GM12878 (cell line): ENCODE data around the gene SOSTDC1. TPM values are rescaled to one million over a fixed set of nuclear protein-coding genes. Genes with fewer than 3 reads are reported as not detected.

Source experiments
- ATAC-seq: fragments of 200-7000 bp; cut with Tn5 transposase; 3 replicates; pipeline ENCODE4 v1.9.1; 2020; ENCODE audit warnings: mild to moderate bottlenecking, moderate library complexity
- BruUV-seq: library from RNA; stranded (reverse); fragments of 400-500 nt; replicated peaks from 2 replicates; lab custom pipeline; 2021; lab: Mats Ljungman, UMichigan
- CTCF ChIA-PET: fragments of 300-600 bp; sonication (Branson Sonifier 250); formaldehyde crosslinking; extraction: SDS; loops from one replicate; lab custom pipeline; 2021; ENCODE audit warnings: inconsistent platforms; lab: Yijun Ruan, JAX
- POLR2A ChIA-PET: fragments of 350-600 bp; formaldehyde crosslinking; extraction: SDS; loops from one replicate; lab custom pipeline; 2021; ENCODE audit warnings: inconsistent platforms; lab: Charles Lee
- RAD21 ChIA-PET: fragments of 300-600 bp; sonication (Branson Sonifier 250); formaldehyde crosslinking; loops from one replicate; lab custom pipeline; 2023; ENCODE audit warnings: antibody characterized with exemption; ENCODE audit not compliant: unreplicated experiment; lab: Charles Lee
- SMC1A ChIA-PET: fragments of 300-600 bp; sonication (Branson Sonifier 250); formaldehyde crosslinking; loops from one replicate; lab custom pipeline; 2023; ENCODE audit not compliant: unreplicated experiment, uncharacterized antibody; lab: Charles Lee
- DNase-seq: peaks from one replicate; pipeline ENCODE4 v3.0.0-alpha.2; 2011; ENCODE audit warnings: low read depth, low spot score
- FAIRE-seq: peaks from 3 replicates; lab custom pipeline; 2011; peaks lifted over from hg19 to GRCh38; lab: Jason Lieb, UNC
- H2AFZ ChIP-seq: 2 replicates; pipeline ENCODE4 v1.6.0; 2011; ENCODE audit warnings: low read depth, low read length, control low read depth; ENCODE audit not compliant: control insufficient read depth
- H3K27ac ChIP-seq: 2 replicates; pipeline ENCODE4 v1.5.1; 2011; ENCODE audit warnings: control low read depth; ENCODE audit not compliant: control insufficient read depth, insufficient read depth
- H3K27me3 ChIP-seq, 2 experiments: replicated peaks in 1 of 2; 2 replicates each; pipeline versions ENCODE4 v1.6.0 to v1.6.1; 2011; ENCODE audit warnings: low read length in 1 of 2; ENCODE audit not compliant: control insufficient read depth in 2 of 2, insufficient read depth in 2 of 2
- H3K36me3 ChIP-seq, 2 experiments: 2 replicates each; pipeline ENCODE4 v1.5.1; 2011; ENCODE audit warnings: low read length in 1 of 2; ENCODE audit not compliant: control insufficient read depth in 2 of 2, insufficient read depth in 2 of 2
- H3K4me1 ChIP-seq: 2 replicates; pipeline ENCODE4 v1.6.1; 2011; ENCODE audit warnings: mild to moderate bottlenecking, low read length, moderate library complexity, mixed read lengths; ENCODE audit not compliant: control insufficient read depth, insufficient read depth
- H3K4me2 ChIP-seq: 2 replicates; pipeline ENCODE4 v1.6.0; 2011; ENCODE audit warnings: control low read depth; ENCODE audit not compliant: control insufficient read depth, insufficient read depth
- H3K4me3 ChIP-seq: fragments of 200-600 bp; sonication (generic); 2 replicates; pipeline ENCODE4 v1.5.1; 2016
- H3K79me2 ChIP-seq: 2 replicates; pipeline ENCODE4 v1.6.0; 2011; ENCODE audit warnings: low read length; ENCODE audit not compliant: control insufficient read depth, insufficient read depth
- H3K9ac ChIP-seq: 2 replicates; pipeline ENCODE4 v1.8.0; 2011; ENCODE audit warnings: low read length, control low read depth, mixed read lengths; ENCODE audit not compliant: control insufficient read depth, insufficient read depth
- H3K9me3 ChIP-seq: replicated peaks from 3 replicates; pipeline ENCODE4 v1.5.1; 2011; ENCODE audit warnings: mild to moderate bottlenecking, low read length; ENCODE audit not compliant: control insufficient read depth, insufficient read depth
- H4K20me1 ChIP-seq: 2 replicates; pipeline ENCODE4 v1.6.0; 2011; ENCODE audit not compliant: control insufficient read depth, insufficient read depth
- CREB1 ChIP-seq: IDR thresholded peaks from 2 replicates; pipeline ENCODE4 v1.6.1; 2012; ENCODE audit warnings: low read depth, mild to moderate bottlenecking, inconsistent platforms
- ESRRA ChIP-seq: IDR thresholded peaks from 2 replicates; pipeline ENCODE4 v1.6.1; 2012; ENCODE audit warnings: mild to moderate bottlenecking, low read length, improper control_type of control experiment
- FOS ChIP-seq: IDR thresholded peaks from 3 replicates; pipeline ENCODE4 v1.6.1; 2011; ENCODE audit warnings: borderline replicate concordance; ENCODE audit not compliant: insufficient read length; ENCODE audit errors: extremely low read depth
- GATAD2B ChIP-seq: fragments of 450-650 bp; conservative IDR thresholded peaks from 2 replicates; pipeline ENCODE4 v1.6.1; 2017; ENCODE audit warnings: low read depth, mild to moderate bottlenecking, moderate library complexity
- HCFC1 ChIP-seq: fragments of 150-350 bp; IDR thresholded peaks from 2 replicates; pipeline ENCODE4 v1.6.1; 2014; ENCODE audit warnings: low read length
- IRF4 ChIP-seq: IDR thresholded peaks from 2 replicates; pipeline ENCODE4 v1.6.1; 2011; ENCODE audit warnings: low read depth, low read length
- KLF5 ChIP-seq: fragments of 450-650 bp; IDR thresholded peaks from 2 replicates; pipeline ENCODE4 v1.6.1; 2014; ENCODE audit warnings: mild to moderate bottlenecking; ENCODE audit not compliant: partially characterized antibody
- MEF2B ChIP-seq: fragments of 450-650 bp; IDR thresholded peaks from 2 replicates; pipeline ENCODE4 v1.6.1; 2018; ENCODE audit warnings: mild to moderate bottlenecking, moderate library complexity; ENCODE audit not compliant: partially characterized antibody, poor library complexity, severe bottlenecking
- NFYB ChIP-seq: IDR thresholded peaks from 2 replicates; pipeline ENCODE4 v1.6.1; 2011; ENCODE audit warnings: low read depth, mild to moderate bottlenecking, low read length, improper control_type of control experiment, moderate library complexity; ENCODE audit not compliant: insufficient read depth
- RB1 ChIP-seq: fragments of 450-650 bp; formaldehyde crosslinking; IDR thresholded peaks from 2 replicates; pipeline ENCODE4 v1.6.1; 2017; ENCODE audit warnings: mild to moderate bottlenecking, borderline replicate concordance
- SRF ChIP-seq, 2 experiments: IDR thresholded peaks; 2 replicates each; pipeline ENCODE4 v1.6.1; 2011; ENCODE audit warnings: low read depth in 2 of 2, low read length in 2 of 2, mild to moderate bottlenecking in 1 of 2, moderate library complexity in 1 of 2
- WGBS: methylation state at CpG from one replicate; pipeline ENCODE4 v1.1.6; 2016; ENCODE audit warnings: low lambda C conversion rate; ENCODE audit not compliant: insufficient replicate concordance, insufficient coverage; ENCODE audit errors: missing lambda C conversion rate; 5-methylcytosine and 5-hydroxymethylcytosine counted together
- in situ Hi-C: fragments of 300-500 bp; cut with MboI; formaldehyde crosslinking; loops from 9 replicates; pipeline ENCODE4 v1.14.3; 2018; ENCODE audit warnings: mixed read lengths
- intact Hi-C: fragments of 100-400 bp; cut with micrococcal nuclease; formaldehyde crosslinking; loops from one replicate; pipeline ENCODE4 v1.14.2; 2022; ENCODE audit not compliant: unreplicated experiment
- polyA plus RNA-seq, 11 experiments: library from polyadenylated mRNA; depleted of rRNA in 4 of 11; unstranded in 6 of 11; stranded (reverse) in 5 of 11; fragments of >200 nt; fragmentation: Nextera tagmentation in 4 of 11; fragmentation: Illumina TruSeq in 1 of 11; extraction: Ambion mirVana in 4 of 11; extraction: Trizol in 1 of 11; gene quantifications; 1 replicate in 1 of 11; 2 replicates in 10 of 11; pipeline versions ENCODE4 v1.2.1 to v1.2.3, GENCODE V29; 2011 to 2016; ENCODE audit warnings: inconsistent platforms in 2 of 11, missing spikeins in 2 of 11, low read depth in 1 of 11
- total RNA-seq, 4 experiments: library from RNA; depleted of rRNA in 3 of 4; stranded (reverse); fragments of >200 nt in 3 of 4; fragmentation: Illumina TruSeq in 1 of 4; extraction: Trizol in 1 of 4; gene quantifications; 2 replicates each; pipeline versions ENCODE4 v1.2.1 to v1.2.3, GENCODE V29; 2013 to 2021
- TF ChIP-seq, protein P1 (sequence below): fragments of 450-650 bp; IDR thresholded peaks from 2 replicates; pipeline ENCODE4 v1.6.1; 2017; ENCODE audit warnings: mild to moderate bottlenecking, low read depth, inconsistent platforms; ENCODE audit not compliant: poor library complexity, severe bottlenecking
- TF ChIP-seq, protein P2 (sequence below): fragments of 450-650 bp; IDR thresholded peaks from 2 replicates; pipeline ENCODE4 v1.6.1; 2017; ENCODE audit warnings: borderline replicate concordance
- TF ChIP-seq, protein P3 (sequence below): fragments of 450-650 bp; IDR thresholded peaks from 2 replicates; pipeline ENCODE4 v1.6.1; 2018; ENCODE audit warnings: mild to moderate bottlenecking, low read depth, moderate library complexity; ENCODE audit not compliant: partially characterized antibody
- TF ChIP-seq, protein P4 (sequence below): fragments of 450-650 bp; IDR thresholded peaks from 2 replicates; pipeline ENCODE4 v1.6.1; 2017; ENCODE audit warnings: mild to moderate bottlenecking, moderate library complexity

SOSTDC1 gene
- total and polyA plus RNA-seq, 10 of the 15 experiments (the other 5 are each of a cell fraction or from before 2014, with no cell fraction given): not detected

DNA sequence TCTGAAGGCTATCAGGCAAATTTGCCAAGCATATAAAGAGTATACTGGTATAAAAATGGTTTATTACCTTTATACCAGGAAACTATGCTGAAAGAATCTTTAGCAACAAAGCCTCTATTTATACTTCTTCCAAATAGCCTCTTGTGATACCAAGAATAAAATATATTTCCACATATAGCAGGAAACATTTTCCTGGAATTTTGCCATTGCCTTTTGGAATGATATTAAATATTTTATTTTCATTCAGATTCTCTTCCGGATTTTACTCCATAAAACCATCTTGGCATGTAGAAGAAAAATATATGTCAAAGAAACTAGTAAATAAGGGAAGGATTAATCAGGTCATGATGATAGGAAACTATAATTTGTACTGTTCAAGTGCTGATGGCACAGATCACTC, 17.7 kb downstream of the SOSTDC1 start:
- SMC1A ChIA-PET: no interaction called here
- no peak for DNase-seq
- TF ChIP-seq, protein P1, sequence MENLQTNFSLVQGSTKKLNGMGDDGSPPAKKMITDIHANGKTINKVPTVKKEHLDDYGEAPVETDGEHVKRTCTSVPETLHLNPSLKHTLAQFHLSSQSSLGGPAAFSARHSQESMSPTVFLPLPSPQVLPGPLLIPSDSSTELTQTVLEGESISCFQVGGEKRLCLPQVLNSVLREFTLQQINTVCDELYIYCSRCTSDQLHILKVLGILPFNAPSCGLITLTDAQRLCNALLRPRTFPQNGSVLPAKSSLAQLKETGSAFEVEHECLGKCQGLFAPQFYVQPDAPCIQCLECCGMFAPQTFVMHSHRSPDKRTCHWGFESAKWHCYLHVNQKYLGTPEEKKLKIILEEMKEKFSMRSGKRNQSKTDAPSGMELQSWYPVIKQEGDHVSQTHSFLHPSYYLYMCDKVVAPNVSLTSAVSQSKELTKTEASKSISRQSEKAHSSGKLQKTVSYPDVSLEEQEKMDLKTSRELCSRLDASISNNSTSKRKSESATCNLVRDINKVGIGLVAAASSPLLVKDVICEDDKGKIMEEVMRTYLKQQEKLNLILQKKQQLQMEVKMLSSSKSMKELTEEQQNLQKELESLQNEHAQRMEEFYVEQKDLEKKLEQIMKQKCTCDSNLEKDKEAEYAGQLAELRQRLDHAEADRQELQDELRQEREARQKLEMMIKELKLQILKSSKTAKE: no peak
- no peak for TF ChIP-seq GATAD2B
- TF ChIP-seq, protein P2, sequence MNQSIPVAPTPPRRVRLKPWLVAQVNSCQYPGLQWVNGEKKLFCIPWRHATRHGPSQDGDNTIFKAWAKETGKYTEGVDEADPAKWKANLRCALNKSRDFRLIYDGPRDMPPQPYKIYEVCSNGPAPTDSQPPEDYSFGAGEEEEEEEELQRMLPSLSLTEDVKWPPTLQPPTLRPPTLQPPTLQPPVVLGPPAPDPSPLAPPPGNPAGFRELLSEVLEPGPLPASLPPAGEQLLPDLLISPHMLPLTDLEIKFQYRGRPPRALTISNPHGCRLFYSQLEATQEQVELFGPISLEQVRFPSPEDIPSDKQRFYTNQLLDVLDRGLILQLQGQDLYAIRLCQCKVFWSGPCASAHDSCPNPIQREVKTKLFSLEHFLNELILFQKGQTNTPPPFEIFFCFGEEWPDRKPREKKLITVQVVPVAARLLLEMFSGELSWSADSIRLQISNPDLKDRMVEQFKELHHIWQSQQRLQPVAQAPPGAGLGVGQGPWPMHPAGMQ: no peak
- TF ChIP-seq HCFC1: no peak
- TF ChIP-seq, protein P3, sequence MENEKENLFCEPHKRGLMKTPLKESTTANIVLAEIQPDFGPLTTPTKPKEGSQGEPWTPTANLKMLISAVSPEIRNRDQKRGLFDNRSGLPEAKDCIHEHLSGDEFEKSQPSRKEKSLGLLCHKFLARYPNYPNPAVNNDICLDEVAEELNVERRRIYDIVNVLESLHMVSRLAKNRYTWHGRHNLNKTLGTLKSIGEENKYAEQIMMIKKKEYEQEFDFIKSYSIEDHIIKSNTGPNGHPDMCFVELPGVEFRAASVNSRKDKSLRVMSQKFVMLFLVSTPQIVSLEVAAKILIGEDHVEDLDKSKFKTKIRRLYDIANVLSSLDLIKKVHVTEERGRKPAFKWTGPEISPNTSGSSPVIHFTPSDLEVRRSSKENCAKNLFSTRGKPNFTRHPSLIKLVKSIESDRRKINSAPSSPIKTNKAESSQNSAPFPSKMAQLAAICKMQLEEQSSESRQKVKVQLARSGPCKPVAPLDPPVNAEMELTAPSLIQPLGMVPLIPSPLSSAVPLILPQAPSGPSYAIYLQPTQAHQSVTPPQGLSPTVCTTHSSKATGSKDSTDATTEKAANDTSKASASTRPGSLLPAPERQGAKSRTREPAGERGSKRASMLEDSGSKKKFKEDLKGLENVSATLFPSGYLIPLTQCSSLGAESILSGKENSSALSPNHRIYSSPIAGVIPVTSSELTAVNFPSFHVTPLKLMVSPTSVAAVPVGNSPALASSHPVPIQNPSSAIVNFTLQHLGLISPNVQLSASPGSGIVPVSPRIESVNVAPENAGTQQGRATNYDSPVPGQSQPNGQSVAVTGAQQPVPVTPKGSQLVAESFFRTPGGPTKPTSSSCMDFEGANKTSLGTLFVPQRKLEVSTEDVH: no peak
- no peak for TF ChIP-seq CREB1
- TF ChIP-seq ESRRA: no peak
- TF ChIP-seq FOS: no peak
- no peak for TF ChIP-seq SRF (IDR thresholded peaks at IDR 0.05; ENCODE audit: low read depth in 2 of 2, low read length in 2 of 2)
- TF ChIP-seq RB1: no peak
- no peak for TF ChIP-seq MEF2B
- TF ChIP-seq IRF4: no peak
- TF ChIP-seq KLF5: no peak
- TF ChIP-seq NFYB: no peak
- TF ChIP-seq, protein P4, sequence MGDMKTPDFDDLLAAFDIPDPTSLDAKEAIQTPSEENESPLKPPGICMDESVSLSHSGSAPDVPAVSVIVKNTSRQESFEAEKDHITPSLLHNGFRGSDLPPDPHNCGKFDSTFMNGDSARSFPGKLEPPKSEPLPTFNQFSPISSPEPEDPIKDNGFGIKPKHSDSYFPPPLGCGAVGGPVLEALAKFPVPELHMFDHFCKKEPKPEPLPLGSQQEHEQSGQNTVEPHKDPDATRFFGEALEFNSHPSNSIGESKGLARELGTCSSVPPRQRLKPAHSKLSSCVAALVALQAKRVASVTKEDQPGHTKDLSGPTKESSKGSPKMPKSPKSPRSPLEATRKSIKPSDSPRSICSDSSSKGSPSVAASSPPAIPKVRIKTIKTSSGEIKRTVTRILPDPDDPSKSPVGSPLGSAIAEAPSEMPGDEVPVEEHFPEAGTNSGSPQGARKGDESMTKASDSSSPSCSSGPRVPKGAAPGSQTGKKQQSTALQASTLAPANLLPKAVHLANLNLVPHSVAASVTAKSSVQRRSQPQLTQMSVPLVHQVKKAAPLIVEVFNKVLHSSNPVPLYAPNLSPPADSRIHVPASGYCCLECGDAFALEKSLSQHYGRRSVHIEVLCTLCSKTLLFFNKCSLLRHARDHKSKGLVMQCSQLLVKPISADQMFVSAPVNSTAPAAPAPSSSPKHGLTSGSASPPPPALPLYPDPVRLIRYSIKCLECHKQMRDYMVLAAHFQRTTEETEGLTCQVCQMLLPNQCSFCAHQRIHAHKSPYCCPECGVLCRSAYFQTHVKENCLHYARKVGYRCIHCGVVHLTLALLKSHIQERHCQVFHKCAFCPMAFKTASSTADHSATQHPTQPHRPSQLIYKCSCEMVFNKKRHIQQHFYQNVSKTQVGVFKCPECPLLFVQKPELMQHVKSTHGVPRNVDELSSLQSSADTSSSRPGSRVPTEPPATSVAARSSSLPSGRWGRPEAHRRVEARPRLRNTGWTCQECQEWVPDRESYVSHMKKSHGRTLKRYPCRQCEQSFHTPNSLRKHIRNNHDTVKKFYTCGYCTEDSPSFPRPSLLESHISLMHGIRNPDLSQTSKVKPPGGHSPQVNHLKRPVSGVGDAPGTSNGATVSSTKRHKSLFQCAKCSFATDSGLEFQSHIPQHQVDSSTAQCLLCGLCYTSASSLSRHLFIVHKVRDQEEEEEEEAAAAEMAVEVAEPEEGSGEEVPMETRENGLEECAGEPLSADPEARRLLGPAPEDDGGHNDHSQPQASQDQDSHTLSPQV: no peak

More for the DNA sequence above, 17.7 kb downstream of the SOSTDC1 start:
- Histone ChIP-seq H3K79me2 (no peaks in the 10 kb centered on the region), H3K27me3 (no peaks in the 10 kb centered on the region), H3K9ac (no peak overlapping the region), H3K4me2 (no peak overlapping the region), H3K4me3 (no peak overlapping the region), H3K9me3 (no peaks in the 10 kb centered on the region), H2AFZ (no peak overlapping the region), H3K27ac (no peak overlapping the region), H3K36me3 (no peaks in the 10 kb centered on the region), H3K4me1 (no peaks in the 10 kb centered on the region), H4K20me1 (no peaks in the 10 kb centered on the region)
- ChIA-PET RAD21 (no interaction called here), POLR2A (no interaction called here), CTCF (no interaction called here)
- BruUV-seq: no TSS peak
- in situ Hi-C loops (no loop called here), intact Hi-C loops (no loop called here)
- 3% methylated on average over 1 of the region's 1 CpG for WGBS
- ATAC-seq (no peak), FAIRE-seq (no peak)
